ENCODE measurements around the gene PLAAT4.

DNA sequence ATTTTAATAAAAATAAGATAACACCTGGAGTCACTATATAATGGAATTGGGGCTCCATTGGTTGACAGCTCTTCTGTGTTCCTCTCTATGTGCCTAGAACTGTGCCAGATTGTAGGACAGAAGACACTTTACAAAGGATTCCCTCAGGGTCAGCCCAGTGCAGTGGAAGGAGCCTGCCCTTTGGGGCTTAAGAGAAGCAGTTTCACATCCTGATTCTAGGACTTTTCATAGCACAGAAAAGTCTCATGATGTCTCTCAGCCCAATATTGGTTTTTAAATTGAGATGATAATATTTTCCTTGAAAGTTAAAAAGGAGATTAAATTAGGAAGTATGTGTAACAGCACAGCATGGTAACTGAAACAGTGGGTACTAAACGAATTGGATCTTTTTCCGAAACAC, 7.1 kb downstream of the PLAAT4 start:
- no peak for TF ChIP-seq POLR2AphosphoS5 (IDR thresholded peaks at IDR 0.05; ENCODE audit: low read depth, low read length)
- TF ChIP-seq, protein P1, sequence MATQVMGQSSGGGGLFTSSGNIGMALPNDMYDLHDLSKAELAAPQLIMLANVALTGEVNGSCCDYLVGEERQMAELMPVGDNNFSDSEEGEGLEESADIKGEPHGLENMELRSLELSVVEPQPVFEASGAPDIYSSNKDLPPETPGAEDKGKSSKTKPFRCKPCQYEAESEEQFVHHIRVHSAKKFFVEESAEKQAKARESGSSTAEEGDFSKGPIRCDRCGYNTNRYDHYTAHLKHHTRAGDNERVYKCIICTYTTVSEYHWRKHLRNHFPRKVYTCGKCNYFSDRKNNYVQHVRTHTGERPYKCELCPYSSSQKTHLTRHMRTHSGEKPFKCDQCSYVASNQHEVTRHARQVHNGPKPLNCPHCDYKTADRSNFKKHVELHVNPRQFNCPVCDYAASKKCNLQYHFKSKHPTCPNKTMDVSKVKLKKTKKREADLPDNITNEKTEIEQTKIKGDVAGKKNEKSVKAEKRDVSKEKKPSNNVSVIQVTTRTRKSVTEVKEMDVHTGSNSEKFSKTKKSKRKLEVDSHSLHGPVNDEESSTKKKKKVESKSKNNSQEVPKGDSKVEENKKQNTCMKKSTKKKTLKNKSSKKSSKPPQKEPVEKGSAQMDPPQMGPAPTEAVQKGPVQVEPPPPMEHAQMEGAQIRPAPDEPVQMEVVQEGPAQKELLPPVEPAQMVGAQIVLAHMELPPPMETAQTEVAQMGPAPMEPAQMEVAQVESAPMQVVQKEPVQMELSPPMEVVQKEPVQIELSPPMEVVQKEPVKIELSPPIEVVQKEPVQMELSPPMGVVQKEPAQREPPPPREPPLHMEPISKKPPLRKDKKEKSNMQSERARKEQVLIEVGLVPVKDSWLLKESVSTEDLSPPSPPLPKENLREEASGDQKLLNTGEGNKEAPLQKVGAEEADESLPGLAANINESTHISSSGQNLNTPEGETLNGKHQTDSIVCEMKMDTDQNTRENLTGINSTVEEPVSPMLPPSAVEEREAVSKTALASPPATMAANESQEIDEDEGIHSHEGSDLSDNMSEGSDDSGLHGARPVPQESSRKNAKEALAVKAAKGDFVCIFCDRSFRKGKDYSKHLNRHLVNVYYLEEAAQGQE (IDR thresholded peaks at IDR 0.05; ENCODE audit: insufficient read depth in 1 of 2, low read depth in 2 of 2, low read length in 2 of 2): no peak

Data from PFSK-1 (cell line).